ENCODE measurements around the gene PSMD11.

GRCh38 chr17:32495359-32496231, 51.3 kb downstream of the PSMD11 start:
- TF ChIP-seq CTCF (IDR thresholded peaks at IDR 0.05) (no peak), POLR2A (IDR thresholded peaks at IDR 0.05) (no peak)
